GM15510 (cell line): ENCODE measurements around the gene ALDH4A1.

Experiments used
- POLR2A ChIP-seq: IDR thresholded peaks from 3 replicates; pipeline ENCODE4 v1.6.1; 2011; ENCODE audit warnings: borderline replicate concordance; ENCODE audit not compliant: insufficient read length; ENCODE audit errors: extremely low read depth

ALDH4A1 gene

GRCh38 chr1:18919197-18919905 is 17.0 kb upstream of the ALDH4A1 start:
- no peak for TF ChIP-seq POLR2A

GRCh38 chr1:18918417-18918816 is 16.1 kb upstream of the ALDH4A1 start:
- no peak for TF ChIP-seq POLR2A

GRCh38 chr1:18917071-18917799 is 14.9 kb upstream of the ALDH4A1 start:
- no peak for TF ChIP-seq POLR2A

- no peak for TF ChIP-seq POLR2A
Measured at GRCh38 chr1:18915341-18915740, 13.0 kb upstream of the ALDH4A1 start.

GRCh38 chr1:18913065-18913835 is 10.9 kb upstream of the ALDH4A1 start:
- no peak for TF ChIP-seq POLR2A

- TF ChIP-seq POLR2A: no peak
Measured at GRCh38 chr1:18912550-18912949, 10.2 kb upstream of the ALDH4A1 start.

- TF ChIP-seq POLR2A: no peak
Measured at GRCh38 chr1:18908911-18909771, 6.8 kb upstream of the ALDH4A1 start.

- TF ChIP-seq POLR2A: no peak
Measured at GRCh38 chr1:18907917-18908845, 5.8 kb upstream of the ALDH4A1 start.

- no peak for TF ChIP-seq POLR2A
Measured at GRCh38 chr1:18907021-18907916, 4.9 kb upstream of the ALDH4A1 start.

GRCh38 chr1:18903291-18903756 is 969 bp upstream of the ALDH4A1 start:
- TF ChIP-seq POLR2A: no peak

GRCh38 chr1:18901952-18902522 is 318 bp downstream of the ALDH4A1 start:
- peak; percentile 66 for TF ChIP-seq POLR2A

- TF ChIP-seq POLR2A: no peak
Measured at GRCh38 chr1:18901147-18901951, 1.0 kb downstream of the ALDH4A1 start.

GRCh38 chr1:18900303-18900841 is 2.0 kb downstream of the ALDH4A1 start:
- no peak for TF ChIP-seq POLR2A
